LNCAP (cell line): Measurements from ENCODE around the gene LSM3.

Experiments
- CTCF ChIP-seq: fragments of 450-650 bp; IDR thresholded peaks from 2 replicates; pipeline ENCODE4 v1.5.1; 2017; ENCODE audit warnings: mild to moderate bottlenecking

LSM3 gene

GRCh38 chr3:14228681-14229470 is 50.3 kb downstream of the LSM3 start:
- TF ChIP-seq CTCF, result no peak

- no peak for TF ChIP-seq CTCF
Measured at GRCh38 chr3:14230729-14231128, 52.1 kb downstream of the LSM3 start.

GRCh38 chr3:14231145-14231990 is 52.8 kb downstream of the LSM3 start:
- no peak for TF ChIP-seq CTCF

- TF ChIP-seq CTCF, result no peak
Measured at GRCh38 chr3:14231998-14232501, 53.4 kb downstream of the LSM3 start.

GRCh38 chr3:14234251-14235002 is 55.8 kb downstream of the LSM3 start:
- TF ChIP-seq CTCF, result no peak

GRCh38 chr3:14235003-14235911 is 56.6 kb downstream of the LSM3 start:
- TF ChIP-seq CTCF, result no peak
